Uterus (tissue), 4 donors: ENCODE measurements around the gene PXDC1. TPM values are rescaled to one million over a fixed set of nuclear protein-coding genes. Genes with fewer than 3 reads are reported as not detected.

Source experiments
- DNase-seq, 2 donors: peaks; one replicate each; pipeline ENCODE4 v3.0.0-alpha.2; 2019 to 2020
- H3K27ac ChIP-seq, 2 donors: fragments of 200-600 bp; sonication (generic); 1 replicate in 1 of 2; 2 replicates in 1 of 2; pipeline ENCODE4 v1.5.1; 2016 to 2018
- H3K27me3 ChIP-seq, 2 donors: fragments of 200-600 bp; sonication (generic); one replicate each; pipeline ENCODE4 v1.5.1; 2018 to 2019; ENCODE audit warnings: control low read depth in 1 of 2
- H3K36me3 ChIP-seq, 2 donors: fragments of 200-600 bp; sonication (generic); one replicate each; pipeline ENCODE4 v1.5.1; 2019; ENCODE audit warnings: control low read depth in 1 of 2
- H3K4me1 ChIP-seq, 2 donors: fragments of 200-600 bp; sonication (generic); one replicate each; pipeline ENCODE4 v1.5.1; 2018 to 2019; ENCODE audit warnings: control low read depth in 1 of 2
- H3K4me3 ChIP-seq, 2 donors: fragments of 200-600 bp; sonication (generic); 1 replicate in 1 of 2; 2 replicates in 1 of 2; pipeline ENCODE4 v1.5.1; 2018 to 2019; ENCODE audit warnings: mild to moderate bottlenecking in 1 of 2
- H3K9me3 ChIP-seq, 2 donors: fragments of 200-600 bp; sonication (generic); one replicate each; pipeline ENCODE4 v1.5.1; 2019; ENCODE audit warnings: control low read depth in 1 of 2
- POLR2A ChIP-seq, 2 donors: fragments of 450-650 bp; IDR thresholded peaks; one replicate each; pipeline ENCODE4 v1.6.1; 2016; ENCODE audit warnings: antibody characterized with exemption in 2 of 2, mild to moderate bottlenecking in 1 of 2, moderate library complexity in 1 of 2
- intact Hi-C: fragments of 100-400 bp; cut with DNase I; formaldehyde crosslinking; loops from one replicate; pipeline ENCODE4 v1.15.1; 2023; ENCODE audit warnings: low total_unique reads
- total RNA-seq, 4 donors: library from RNA; depleted of rRNA in 3 of 4; stranded (reverse); fragments of >200 nt in 3 of 4; gene quantifications; one replicate each; pipeline versions ENCODE4 v1.1.0 to v1.2.4, GENCODE V29; 2014 to 2023
- TF ChIP-seq, protein P1 (sequence below), 4 experiments: fragments of 200-600 bp in 2 of 4; fragments of 450-650 bp in 2 of 4; sonication (generic) in 2 of 4; IDR thresholded peaks; one replicate each; pipeline ENCODE4 v1.5.1; 2016 to 2019; ENCODE audit warnings: antibody characterized with exemption in 4 of 4, mild to moderate bottlenecking in 2 of 4, moderate library complexity in 1 of 4
- donor health status: DM: yes; HTN: yes; CAD: no.

Gene PXDC1
- total RNA-seq, 4 donors from 2014 or later, result 15.6 to 42.4 (median 31.0) TPM

DNA sequence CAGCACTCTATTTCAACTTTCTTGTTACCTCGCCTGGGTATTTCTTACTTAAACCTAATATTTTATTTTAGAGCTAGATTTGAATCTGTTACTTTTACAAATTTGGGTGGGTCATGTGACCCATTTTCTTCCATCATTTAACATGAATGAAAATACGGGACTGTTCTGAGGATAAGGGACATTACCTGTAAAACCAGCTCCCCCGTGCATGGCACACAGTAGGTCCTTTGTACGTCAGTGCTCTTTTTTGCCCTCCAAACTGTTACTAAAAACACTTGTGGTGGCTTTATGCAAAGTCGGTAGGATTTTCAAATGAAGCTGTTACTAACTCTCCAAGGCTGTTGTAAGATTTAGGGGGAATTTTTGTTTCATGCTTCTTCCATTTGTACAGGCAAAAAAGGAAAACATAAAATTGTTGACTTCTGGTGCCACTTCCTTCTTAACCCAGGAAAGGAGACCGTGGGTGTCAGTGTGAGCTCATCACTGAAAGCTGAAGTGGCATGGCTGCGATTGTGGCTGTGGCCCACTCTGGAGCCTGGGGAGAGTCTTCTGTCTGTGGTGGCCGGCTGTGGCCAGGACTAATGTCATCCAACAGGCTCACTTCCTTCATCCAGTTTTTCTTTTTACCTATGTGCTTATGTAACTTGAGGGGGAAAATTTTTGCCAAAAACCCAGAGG, 40.2 kb upstream of the PXDC1 start:
- TF ChIP-seq, protein P1, sequence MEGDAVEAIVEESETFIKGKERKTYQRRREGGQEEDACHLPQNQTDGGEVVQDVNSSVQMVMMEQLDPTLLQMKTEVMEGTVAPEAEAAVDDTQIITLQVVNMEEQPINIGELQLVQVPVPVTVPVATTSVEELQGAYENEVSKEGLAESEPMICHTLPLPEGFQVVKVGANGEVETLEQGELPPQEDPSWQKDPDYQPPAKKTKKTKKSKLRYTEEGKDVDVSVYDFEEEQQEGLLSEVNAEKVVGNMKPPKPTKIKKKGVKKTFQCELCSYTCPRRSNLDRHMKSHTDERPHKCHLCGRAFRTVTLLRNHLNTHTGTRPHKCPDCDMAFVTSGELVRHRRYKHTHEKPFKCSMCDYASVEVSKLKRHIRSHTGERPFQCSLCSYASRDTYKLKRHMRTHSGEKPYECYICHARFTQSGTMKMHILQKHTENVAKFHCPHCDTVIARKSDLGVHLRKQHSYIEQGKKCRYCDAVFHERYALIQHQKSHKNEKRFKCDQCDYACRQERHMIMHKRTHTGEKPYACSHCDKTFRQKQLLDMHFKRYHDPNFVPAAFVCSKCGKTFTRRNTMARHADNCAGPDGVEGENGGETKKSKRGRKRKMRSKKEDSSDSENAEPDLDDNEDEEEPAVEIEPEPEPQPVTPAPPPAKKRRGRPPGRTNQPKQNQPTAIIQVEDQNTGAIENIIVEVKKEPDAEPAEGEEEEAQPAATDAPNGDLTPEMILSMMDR (IDR thresholded peaks at IDR 0.05), result no peak
- no peak for TF ChIP-seq POLR2A (IDR thresholded peaks at IDR 0.05)
- no peaks in the 10 kb centered on the region for H3K9me3 ChIP-seq
- DNase-seq, result no peak
- H3K4me3 ChIP-seq, result no peak overlapping the region
- no peaks in the 10 kb centered on the region for H3K36me3 ChIP-seq
- H3K27ac ChIP-seq, result no peak overlapping the region
- no peaks in the 10 kb centered on the region for H3K4me1 ChIP-seq
- intact Hi-C loops, result no loop called here
- no peaks in the 10 kb centered on the region for H3K27me3 ChIP-seq

DNA sequence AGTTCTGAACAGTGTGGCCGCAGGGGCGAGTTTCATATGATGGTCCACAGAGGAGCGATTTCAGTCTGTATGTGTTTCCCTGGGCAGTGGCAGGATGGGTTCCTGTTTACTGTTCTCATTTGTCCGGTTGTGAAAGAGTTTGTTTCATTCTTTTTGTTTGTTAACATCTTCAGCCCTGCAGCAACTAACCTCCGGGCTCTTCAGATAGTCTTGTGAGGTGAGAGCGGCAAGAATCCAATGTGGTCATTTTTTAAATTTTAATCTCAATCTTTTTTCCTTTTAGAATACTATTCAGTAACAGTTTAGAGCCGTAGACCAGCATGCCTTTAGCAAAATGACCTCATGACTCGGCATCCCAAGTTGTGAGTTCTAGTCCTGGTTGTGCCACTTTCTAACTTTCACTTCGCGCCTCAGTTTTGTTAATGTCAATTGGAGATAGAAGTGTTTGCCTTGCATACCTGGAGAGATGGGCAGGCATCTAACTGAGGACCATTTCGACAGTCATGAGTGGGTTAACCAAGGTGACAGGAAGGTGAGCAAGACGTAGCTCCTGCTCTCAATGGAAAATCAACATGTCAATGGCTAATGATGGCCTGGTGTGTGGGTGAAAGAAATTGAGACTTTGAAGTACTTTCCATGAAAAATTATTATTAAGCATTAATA, 38.5 kb upstream of the PXDC1 start:
- Histone ChIP-seq H3K27ac (no peak overlapping the region), H3K9me3 (no peaks in the 10 kb centered on the region), H3K4me1 (no peaks in the 10 kb centered on the region), H3K4me3 (no peak overlapping the region), H3K36me3 (no peaks in the 10 kb centered on the region), H3K27me3 (no peaks in the 10 kb centered on the region)
- TF ChIP-seq POLR2A (IDR thresholded peaks at IDR 0.05), result no peak
- TF ChIP-seq, protein P1 (IDR thresholded peaks at IDR 0.05), result no peak
- intact Hi-C loops, result no loop called here
- no peak for DNase-seq

DNA sequence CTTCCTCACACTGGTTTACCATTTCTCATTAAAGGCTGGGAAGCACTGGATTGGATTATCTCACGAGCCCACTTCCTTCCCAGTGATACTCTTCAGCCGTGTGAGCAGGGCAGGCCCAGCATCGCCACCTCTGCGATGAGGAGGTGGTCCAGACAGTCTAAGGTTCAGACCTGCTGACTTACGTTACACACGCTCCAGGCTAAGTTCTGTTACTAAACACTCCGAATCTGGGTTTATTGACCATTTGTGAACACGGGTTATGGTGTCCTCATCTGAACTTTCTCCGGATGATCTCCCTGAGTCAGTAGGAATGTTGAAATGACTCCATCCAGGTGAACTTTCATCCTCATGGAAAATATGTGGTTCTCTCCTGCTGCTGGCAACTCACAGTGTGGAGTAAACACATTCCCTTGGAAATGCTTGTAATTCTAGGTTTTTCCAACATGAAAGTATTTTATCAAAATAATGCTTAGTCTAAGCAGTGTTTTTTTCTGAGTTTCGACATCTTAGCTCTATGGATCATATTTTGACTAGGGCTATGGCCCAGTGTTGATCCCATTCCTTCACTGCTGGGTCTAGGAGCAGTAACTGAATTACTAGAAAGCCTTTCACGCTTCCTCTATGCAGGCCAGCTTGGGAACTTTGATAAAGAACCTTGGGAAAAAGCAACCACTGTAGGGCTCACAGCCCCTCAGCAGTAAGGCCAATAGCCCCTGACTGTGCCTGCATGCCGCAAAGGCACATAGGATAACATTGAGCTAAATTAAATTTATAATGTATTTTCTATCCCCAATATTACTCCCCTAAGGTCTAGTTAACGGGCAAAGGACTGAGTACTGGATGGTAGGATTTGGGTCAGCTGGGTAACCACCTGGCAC, 37.7 kb upstream of the PXDC1 start:
- intact Hi-C loops, result no loop called here
- no peaks in the 10 kb centered on the region for H3K36me3 ChIP-seq
- no peak overlapping the region for H3K27ac ChIP-seq
- H3K4me1 ChIP-seq, result no peaks in the 10 kb centered on the region
- TF ChIP-seq POLR2A (IDR thresholded peaks at IDR 0.05), result no peak
- TF ChIP-seq, protein P1 (IDR thresholded peaks at IDR 0.05), result no peak
- H3K4me3 ChIP-seq, result no peak overlapping the region
- H3K27me3 ChIP-seq, result no peaks in the 10 kb centered on the region
- H3K9me3 ChIP-seq, result no peaks in the 10 kb centered on the region
- DNase-seq, result no peak

DNA sequence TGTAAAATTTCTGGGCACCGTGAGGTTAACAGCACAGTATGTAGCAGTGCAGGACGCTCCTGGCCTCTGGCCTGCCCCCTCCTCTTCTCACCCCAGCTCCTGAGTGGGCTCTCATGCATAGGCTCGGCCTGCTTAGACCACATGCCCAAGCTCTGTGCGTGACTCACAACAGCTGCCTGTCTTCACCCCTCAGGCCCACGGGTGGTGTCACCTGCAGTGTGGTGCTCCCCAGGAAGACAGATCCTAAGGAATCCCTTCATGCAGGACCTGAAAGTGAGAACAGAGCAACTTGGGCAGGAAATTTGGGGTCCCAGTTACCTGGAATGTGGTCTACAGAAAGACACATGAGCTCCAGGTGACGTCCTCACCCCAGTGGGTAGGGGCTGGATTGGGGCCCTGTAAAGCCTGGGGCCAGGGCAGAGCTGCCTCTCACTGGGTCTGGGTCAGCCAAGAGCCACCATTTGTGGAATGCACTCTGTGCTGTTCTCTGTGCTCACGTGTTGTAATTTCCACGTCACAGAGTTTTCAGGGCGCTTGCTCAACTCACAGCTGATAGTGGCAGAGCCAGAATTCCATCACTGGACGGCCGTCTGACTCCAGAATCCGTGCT, 37.0 kb upstream of the PXDC1 start:
- intact Hi-C loops, result no loop called here
- Histone ChIP-seq H3K27ac (no peak overlapping the region), H3K27me3 (no peaks in the 10 kb centered on the region), H3K9me3 (no peaks in the 10 kb centered on the region), H3K4me1 (no peaks in the 10 kb centered on the region), H3K36me3 (no peaks in the 10 kb centered on the region), H3K4me3 (no peak overlapping the region)
- peak in 1 of 2 donors; percentile 46 for DNase-seq
- TF ChIP-seq, protein P1 (IDR thresholded peaks at IDR 0.05), result no peak
- no peak for TF ChIP-seq POLR2A (IDR thresholded peaks at IDR 0.05)
